Adrenal gland (tissue), 5 donors: ENCODE results near the gene SNX32.

ENCODE experiments used
- CTCF ChIP-seq, 6 experiments: fragments of 450-650 bp in 4 of 6; fragments of 200-600 bp in 2 of 6; sonication (generic) in 1 of 6; IDR thresholded peaks; 1 replicate in 5 of 6; 2 replicates in 1 of 6; pipeline versions ENCODE4 v1.5.1 to v1.8.0; 2016 to 2021; ENCODE audit warnings: antibody characterized with exemption in 6 of 6, mild to moderate bottlenecking in 2 of 6, moderate library complexity in 1 of 6
- POLR2A ChIP-seq, 2 donors: fragments of 450-650 bp; IDR thresholded peaks; one replicate each; pipeline ENCODE4 v1.6.1; 2017; ENCODE audit warnings: antibody characterized with exemption in 2 of 2, mild to moderate bottlenecking in 2 of 2, moderate library complexity in 1 of 2
- donor health status: DM: no; HTN: no; CAD: no.

GRCh38 chr11:65797711-65798110 lies 36.1 kb upstream of the SNX32 start:
- no peak for TF ChIP-seq POLR2A (IDR thresholded peaks at IDR 0.05)
- TF ChIP-seq CTCF (IDR thresholded peaks at IDR 0.05), result no peak
